ENCODE data around the gene PITRM1. TPM values are rescaled to one million over a fixed set of nuclear protein-coding genes. Genes with fewer than 3 reads are reported as not detected.

The PITRM1 gene
- total RNA-seq, 6 donors from 2014 or later = 63.4 to 216 (median 77.5) TPM

DNA sequence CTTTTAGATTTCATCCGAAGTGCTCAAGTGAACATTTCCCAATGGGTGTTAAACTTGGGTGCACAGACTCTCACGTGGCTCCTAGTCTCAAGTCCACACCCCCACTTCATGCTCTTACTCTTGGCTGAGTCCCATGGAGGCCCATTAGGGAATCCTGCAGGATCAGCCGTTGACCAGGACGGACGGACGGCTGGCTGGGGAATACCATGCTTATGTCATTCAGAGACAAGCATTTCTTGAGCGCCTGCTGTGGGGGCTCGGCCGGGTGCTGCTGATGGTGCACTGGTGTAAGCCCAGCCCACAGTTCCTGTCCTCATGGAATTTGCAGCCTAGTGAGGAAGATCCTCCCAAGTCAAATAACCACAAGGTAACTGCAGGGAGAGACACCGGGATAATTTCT, 44.7 kb downstream of the PITRM1 start:
- Histone ChIP-seq H3K4me1 (peaks cover 0 to 15% (median 0%) of the 10 kb centered on the region in 4 donors), H3K9me3 (peaks cover 0 to 5% (median 0%) of the 10 kb centered on the region in 4 donors), H3K4me3 (no peak overlapping the region), H3K36me3 (peaks cover 0 to 17% (median 10%) of the 10 kb centered on the region in 4 donors), H3K27ac (no peak overlapping the region), H3K27me3 (no peaks in the 10 kb centered on the region)
- no peak for TF ChIP-seq POLR2AphosphoS5 (IDR thresholded peaks at IDR 0.05)
- TF ChIP-seq CTCF (IDR thresholded peaks at IDR 0.05) = no peak
- TF ChIP-seq POLR2A (IDR thresholded peaks at IDR 0.05) = no peak
- TF ChIP-seq EP300 (IDR thresholded peaks at IDR 0.05) = no peak
- DNase-seq (no peak), ATAC-seq (ENCODE audit: low FRiP score in 2 of 2) (no peak)
- WGBS, 2 donors = 63 to 89% methylated on average over 10 of the region's 10 CpGs

DNA sequence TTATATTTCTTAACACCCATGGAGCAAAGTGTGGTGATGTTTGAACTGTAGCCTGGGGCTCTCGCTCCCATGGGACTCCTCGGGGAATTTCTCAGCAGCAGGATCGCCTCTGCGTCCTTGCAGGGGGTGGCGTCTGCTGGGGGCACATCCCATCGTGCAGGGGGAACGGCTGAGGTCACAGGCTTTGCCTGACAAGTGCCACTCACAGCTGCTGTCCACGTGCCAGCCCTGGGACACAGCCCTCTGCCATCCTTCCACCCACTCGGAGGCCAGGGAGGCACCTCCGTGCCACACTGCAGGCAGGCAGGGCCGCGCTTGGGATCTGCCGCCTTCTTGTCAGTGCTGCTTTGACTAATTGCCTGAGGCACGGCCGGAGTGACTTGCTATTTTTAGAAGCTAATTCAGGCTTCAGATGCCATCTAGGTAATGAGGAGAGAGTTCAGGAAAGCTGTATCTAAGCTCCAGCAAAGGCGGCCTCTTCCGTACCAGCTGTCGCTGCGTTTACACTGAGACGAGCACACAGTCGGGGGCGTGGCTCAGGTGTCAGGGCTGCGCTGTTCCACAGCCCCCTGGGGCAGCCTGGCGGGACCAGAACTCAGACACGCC, 45.7 kb downstream of the PITRM1 start:
- H3K36me3 ChIP-seq = peaks cover 0 to 12% (median 3%) of the 10 kb centered on the region in 4 donors
- no peak for TF ChIP-seq EP300 (IDR thresholded peaks at IDR 0.05)
- TF ChIP-seq CTCF (IDR thresholded peaks at IDR 0.05) = no peak
- TF ChIP-seq POLR2A (IDR thresholded peaks at IDR 0.05) = no peak
- TF ChIP-seq POLR2AphosphoS5 (IDR thresholded peaks at IDR 0.05) = no peak
- H3K4me3 ChIP-seq = no peak overlapping the region
- peaks cover 0 to 5% (median 0%) of the 10 kb centered on the region in 4 donors for H3K9me3 ChIP-seq
- H3K27ac ChIP-seq = no peak overlapping the region
- H3K4me1 ChIP-seq = peaks cover 0 to 15% (median 0%) of the 10 kb centered on the region in 4 donors
- no peaks in the 10 kb centered on the region for H3K27me3 ChIP-seq
- peak in 1 of 2 donors; percentile 3 for ATAC-seq (ENCODE audit: low FRiP score in 2 of 2)
- 49 to 68% methylated on average over 10 to 24 of the region's 25 CpGs for WGBS, 2 donors
- peak in 1 of 2 donors; percentile 42 for DNase-seq

DNA sequence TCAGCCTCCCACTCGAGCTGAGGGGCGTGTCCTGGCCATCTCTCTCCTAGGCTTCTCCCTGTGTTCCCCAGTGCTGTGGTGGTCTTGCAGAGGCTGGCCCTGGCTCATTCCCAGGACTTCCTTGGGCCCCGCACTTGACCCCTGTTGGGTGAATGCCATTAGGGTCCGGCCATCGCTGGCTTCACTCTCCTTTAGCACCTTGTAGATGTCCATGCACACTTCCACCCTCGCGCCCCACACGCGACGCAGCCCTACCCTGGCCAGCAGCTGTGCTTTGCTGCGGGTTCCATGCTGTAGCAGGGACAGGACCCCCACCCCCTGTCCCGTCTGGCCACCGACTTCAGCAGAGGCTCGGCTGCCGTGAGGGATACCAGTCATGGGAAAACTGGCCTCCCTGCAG, 46.3 kb downstream of the PITRM1 start:
- peaks cover 0 to 15% (median 0%) of the 10 kb centered on the region in 4 donors for H3K4me1 ChIP-seq
- H3K9me3 ChIP-seq = peaks cover 0 to 5% (median 0%) of the 10 kb centered on the region in 4 donors
- ATAC-seq (ENCODE audit: low FRiP score in 2 of 2) = no peak
- WGBS, 2 donors = 82 to 84% methylated on average over 13 to 15 of the region's 15 CpGs
- no peak for TF ChIP-seq EP300 (IDR thresholded peaks at IDR 0.05)
- no peak overlapping the region for H3K4me3 ChIP-seq
- no peak for DNase-seq
- no peak overlapping the region for H3K27ac ChIP-seq
- peaks cover 0 to 11% (median 3%) of the 10 kb centered on the region in 4 donors for H3K36me3 ChIP-seq
- H3K27me3 ChIP-seq = no peaks in the 10 kb centered on the region

- H3K4me3 ChIP-seq = no peak overlapping the region
- H3K36me3 ChIP-seq = peaks cover 0 to 11% (median 3%) of the 10 kb centered on the region in 4 donors
- H3K9me3 ChIP-seq = peaks cover 0 to 5% (median 0%) of the 10 kb centered on the region in 4 donors
- WGBS, 2 donors = 91 to 94% methylated on average over 7 to 24 of the region's 24 CpGs
- no peak for ATAC-seq (ENCODE audit: low FRiP score in 2 of 2)
- H3K27ac ChIP-seq = no peak overlapping the region
- H3K27me3 ChIP-seq = no peaks in the 10 kb centered on the region
- no peak for DNase-seq
- TF ChIP-seq CTCF (IDR thresholded peaks at IDR 0.05) = no peak
- TF ChIP-seq POLR2AphosphoS5 (IDR thresholded peaks at IDR 0.05) = no peak
- TF ChIP-seq EP300 (IDR thresholded peaks at IDR 0.05) = no peak
- TF ChIP-seq POLR2A (IDR thresholded peaks at IDR 0.05) = no peak
- H3K4me1 ChIP-seq = peaks cover 0 to 15% (median 0%) of the 10 kb centered on the region in 4 donors
Measured at GRCh38 chr10:3125527-3126170, 46.9 kb downstream of the PITRM1 start.

- no peak for ATAC-seq (ENCODE audit: low FRiP score in 2 of 2)
- WGBS, 2 donors = 90 to 96% methylated on average over 29 to 40 of the region's 40 CpGs
Measured at GRCh38 chr10:3124412-3125175, 48.0 kb downstream of the PITRM1 start.

More at GRCh38 chr10:3124412-3125175, 48.0 kb downstream of the PITRM1 start:
- no peak for DNase-seq
- H3K4me1 ChIP-seq = peaks cover 0 to 15% (median 0%) of the 10 kb centered on the region in 4 donors
- H3K27ac ChIP-seq = no peak overlapping the region
- H3K36me3 ChIP-seq = peaks cover 0 to 11% (median 0%) of the 10 kb centered on the region in 4 donors
- TF ChIP-seq CTCF (IDR thresholded peaks at IDR 0.05) = no peak
- no peak for TF ChIP-seq EP300 (IDR thresholded peaks at IDR 0.05)
- TF ChIP-seq POLR2AphosphoS5 (IDR thresholded peaks at IDR 0.05) = no peak
- no peak for TF ChIP-seq POLR2A (IDR thresholded peaks at IDR 0.05)
- H3K27me3 ChIP-seq = no peaks in the 10 kb centered on the region
- H3K9me3 ChIP-seq = peaks cover 0 to 5% (median 0%) of the 10 kb centered on the region in 4 donors
- no peak overlapping the region for H3K4me3 ChIP-seq

Measured in upper lobe of left lung (tissue), 6 donors.